Right atrium auricular region (tissue), 2 donors: ENCODE results near the gene C16orf78. TPM values are rescaled to one million over a fixed set of nuclear protein-coding genes. Genes with fewer than 3 reads are reported as not detected.

Experiments
- DNase-seq: peaks from one replicate; pipeline ENCODE4 v3.0.0-alpha.2; 2019; ENCODE audit warnings: low spot score
- H3K27ac ChIP-seq, 2 donors: fragments of 200-600 bp; sonication (generic); 1 replicate in 1 of 2; 2 replicates in 1 of 2; pipeline ENCODE4 v1.5.1; 2016 to 2019
- H3K27me3 ChIP-seq, 2 donors: fragments of 200-600 bp; sonication (generic); one replicate each; pipeline versions ENCODE4 v1.5.1 to v1.6.0; 2017 to 2019
- H3K36me3 ChIP-seq: fragments of 200-600 bp; sonication (generic); one replicate; pipeline ENCODE4 v1.5.1; 2016
- H3K4me1 ChIP-seq, 2 donors: fragments of 200-600 bp; sonication (generic); one replicate each; pipeline versions ENCODE4 v1.5.1 to v1.6.0; 2017 to 2019
- H3K4me3 ChIP-seq, 2 donors: fragments of 200-600 bp; sonication (generic); 1 replicate in 1 of 2; 2 replicates in 1 of 2; pipeline ENCODE4 v1.5.1; 2017 to 2019; ENCODE audit warnings: mild to moderate bottlenecking in 1 of 2, moderate library complexity in 1 of 2
- H3K9me3 ChIP-seq, 2 donors: fragments of 200-600 bp; sonication (generic); one replicate each; pipeline ENCODE4 v1.5.1; 2019
- CTCF ChIP-seq, 2 donors: fragments of 200-600 bp; sonication (generic); IDR thresholded peaks; one replicate each; pipeline ENCODE4 v1.5.1; 2019; ENCODE audit warnings: antibody characterized with exemption in 2 of 2
- total RNA-seq, 2 donors: library from RNA; depleted of rRNA; stranded (reverse); fragments of >200 nt; gene quantifications; one replicate each; pipeline ENCODE4 v1.1.0, GENCODE V29; 2016

C16orf78 gene
- not detected for total RNA-seq

GRCh38 chr16:49373504-49373903 lies at the start of gene C16orf78:
C16orf78 (plus strand) TSS chr16:49373804; CDS start chr16:49373940, 136 bp downstream.
- no peak for TF ChIP-seq CTCF (IDR thresholded peaks at IDR 0.05)
- DNase-seq, result no peak
- H3K27ac ChIP-seq, result no peak within 1 kb of the TSS
- H3K4me3 ChIP-seq, result no peak within 1 kb of the TSS
- no peaks in the 10 kb centered on the region for H3K9me3 ChIP-seq
- no peaks in the 10 kb centered on the region for H3K27me3 ChIP-seq
- H3K4me1 ChIP-seq, result no peaks in the 10 kb centered on the region
- no peaks in the 10 kb centered on the region for H3K36me3 ChIP-seq

GRCh38 chr16:49324703-49325102 lies 48.9 kb upstream of the C16orf78 start:
- no peaks in the 10 kb centered on the region for H3K4me1 ChIP-seq
- H3K36me3 ChIP-seq, result no peaks in the 10 kb centered on the region
- no peak for TF ChIP-seq CTCF (IDR thresholded peaks at IDR 0.05)
- no peaks in the 10 kb centered on the region for H3K9me3 ChIP-seq
- DNase-seq, result no peak
- H3K4me3 ChIP-seq, result no peak overlapping the region
- H3K27me3 ChIP-seq, result no peaks in the 10 kb centered on the region
- no peak overlapping the region for H3K27ac ChIP-seq

GRCh38 chr16:49327466-49327865 lies 46.1 kb upstream of the C16orf78 start:
- Histone ChIP-seq H3K27ac (no peak overlapping the region), H3K4me1 (no peaks in the 10 kb centered on the region), H3K36me3 (no peaks in the 10 kb centered on the region), H3K9me3 (no peaks in the 10 kb centered on the region), H3K27me3 (no peaks in the 10 kb centered on the region), H3K4me3 (no peak overlapping the region)
- DNase-seq, result no peak
- no peak for TF ChIP-seq CTCF (IDR thresholded peaks at IDR 0.05)

GRCh38 chr16:49328325-49328724 lies 45.3 kb upstream of the C16orf78 start:
- Histone ChIP-seq H3K4me1 (no peaks in the 10 kb centered on the region), H3K27me3 (no peaks in the 10 kb centered on the region), H3K9me3 (no peaks in the 10 kb centered on the region), H3K27ac (no peak overlapping the region), H3K4me3 (no peak overlapping the region), H3K36me3 (no peaks in the 10 kb centered on the region)
- TF ChIP-seq CTCF (IDR thresholded peaks at IDR 0.05), result no peak
- no peak for DNase-seq

GRCh38 chr16:49330562-49331201 lies 42.9 kb upstream of the C16orf78 start:
- Histone ChIP-seq H3K9me3 (no peaks in the 10 kb centered on the region), H3K4me3 (no peak overlapping the region), H3K4me1 (no peaks in the 10 kb centered on the region), H3K36me3 (no peaks in the 10 kb centered on the region), H3K27ac (no peak overlapping the region), H3K27me3 (no peaks in the 10 kb centered on the region)
- no peak for DNase-seq
- TF ChIP-seq CTCF (IDR thresholded peaks at IDR 0.05), result no peak
